Measurements from ENCODE around the gene C19orf12. TPM values are rescaled to one million over a fixed set of nuclear protein-coding genes. Genes with fewer than 3 reads are reported as not detected.

C19orf12 gene
- total RNA-seq, 1 experiment from 2014 or later: 17.5 TPM

DNA sequence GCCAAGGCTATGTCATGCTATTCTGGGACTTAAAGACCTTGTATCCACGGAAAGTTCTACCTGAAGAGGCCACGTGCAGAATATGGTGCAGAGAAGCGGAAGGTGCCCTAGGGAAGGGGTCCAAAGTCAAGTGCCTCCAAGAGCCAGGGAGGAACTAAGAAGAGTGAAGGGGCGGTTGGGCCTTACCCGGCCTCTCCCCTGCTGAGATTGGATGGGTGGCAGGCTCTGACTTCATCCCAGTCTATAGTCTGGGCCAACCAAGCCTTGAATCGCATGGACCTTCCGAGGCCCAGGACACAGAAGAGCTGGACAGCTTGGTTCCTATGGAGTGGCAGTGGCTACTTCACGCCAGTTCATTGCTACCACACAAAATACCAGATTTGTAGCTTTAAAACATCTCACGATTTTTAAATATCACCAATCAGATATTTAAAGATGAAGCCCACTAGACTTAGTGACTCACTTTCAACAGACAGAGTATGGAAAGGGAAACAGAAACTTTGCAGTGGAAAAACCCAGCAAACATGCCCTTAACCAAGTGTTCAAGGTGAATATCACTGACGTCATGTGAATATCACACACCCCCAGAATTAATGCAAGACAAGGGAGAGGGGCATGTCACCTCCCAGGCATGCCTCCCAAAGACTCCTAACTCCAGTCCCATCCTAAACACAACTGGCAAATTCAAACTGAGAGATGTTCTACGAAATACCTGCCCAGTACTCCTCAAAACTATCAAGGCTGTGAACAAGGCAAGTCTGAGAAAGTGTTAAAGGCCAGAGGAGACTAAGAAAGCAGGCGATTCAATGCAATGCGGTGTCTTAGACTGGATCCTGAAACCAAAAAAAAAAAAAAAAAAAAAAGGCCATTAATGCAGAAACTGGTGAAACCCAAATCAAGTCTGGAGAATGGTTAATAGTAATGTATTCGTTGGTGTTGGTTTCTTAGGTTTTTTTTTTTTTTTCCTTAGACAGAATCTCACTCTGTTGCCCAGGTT is 10.2 kb downstream of the C19orf12 start:
- no peak overlapping the region for H3K27ac Mint-ChIP-seq (ENCODE audit: unreplicated experiment)
- intact Hi-C loops (cut with micrococcal nuclease; ENCODE audit: unreplicated experiment): no loop called here
- no peak for DNase-seq
- peaks cover 7% of the 10 kb centered on the region for H3K36me3 Mint-ChIP-seq (ENCODE audit: insufficient read depth, unreplicated experiment)
- CTCF ChIA-PET: no interaction called here
- no peaks in the 10 kb centered on the region for H3K27me3 Mint-ChIP-seq (ENCODE audit: unreplicated experiment)
- H3K4me1 Mint-ChIP-seq (ENCODE audit: low read depth, unreplicated experiment): peaks cover 7% of the 10 kb centered on the region
- H3K4me3 Mint-ChIP-seq (ENCODE audit: low read depth, unreplicated experiment): no peak overlapping the region
- no TSS peak for BruUV-seq (replicated peaks)
- TF ChIP-seq, protein P1, sequence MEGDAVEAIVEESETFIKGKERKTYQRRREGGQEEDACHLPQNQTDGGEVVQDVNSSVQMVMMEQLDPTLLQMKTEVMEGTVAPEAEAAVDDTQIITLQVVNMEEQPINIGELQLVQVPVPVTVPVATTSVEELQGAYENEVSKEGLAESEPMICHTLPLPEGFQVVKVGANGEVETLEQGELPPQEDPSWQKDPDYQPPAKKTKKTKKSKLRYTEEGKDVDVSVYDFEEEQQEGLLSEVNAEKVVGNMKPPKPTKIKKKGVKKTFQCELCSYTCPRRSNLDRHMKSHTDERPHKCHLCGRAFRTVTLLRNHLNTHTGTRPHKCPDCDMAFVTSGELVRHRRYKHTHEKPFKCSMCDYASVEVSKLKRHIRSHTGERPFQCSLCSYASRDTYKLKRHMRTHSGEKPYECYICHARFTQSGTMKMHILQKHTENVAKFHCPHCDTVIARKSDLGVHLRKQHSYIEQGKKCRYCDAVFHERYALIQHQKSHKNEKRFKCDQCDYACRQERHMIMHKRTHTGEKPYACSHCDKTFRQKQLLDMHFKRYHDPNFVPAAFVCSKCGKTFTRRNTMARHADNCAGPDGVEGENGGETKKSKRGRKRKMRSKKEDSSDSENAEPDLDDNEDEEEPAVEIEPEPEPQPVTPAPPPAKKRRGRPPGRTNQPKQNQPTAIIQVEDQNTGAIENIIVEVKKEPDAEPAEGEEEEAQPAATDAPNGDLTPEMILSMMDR (IDR thresholded peaks at IDR 0.05; ENCODE audit: unreplicated experiment): no peak
- H3K9me3 Mint-ChIP-seq (ENCODE audit: low read depth, unreplicated experiment): no peaks in the 10 kb centered on the region

GRCh38 chr19:29702963-29703320 is 12.1 kb downstream of the C19orf12 start:
- CTCF ChIA-PET: no interaction called here
- TF ChIP-seq, protein P1 (IDR thresholded peaks at IDR 0.05; ENCODE audit: unreplicated experiment): no peak
- Mint-ChIP-seq H3K27ac (ENCODE audit: unreplicated experiment) (no peak overlapping the region), H3K4me1 (ENCODE audit: low read depth, unreplicated experiment) (no peaks in the 10 kb centered on the region), H3K9me3 (ENCODE audit: low read depth, unreplicated experiment) (no peaks in the 10 kb centered on the region), H3K27me3 (ENCODE audit: unreplicated experiment) (no peaks in the 10 kb centered on the region), H3K36me3 (ENCODE audit: insufficient read depth, unreplicated experiment) (peaks cover 10% of the 10 kb centered on the region), H3K4me3 (ENCODE audit: low read depth, unreplicated experiment) (no peak overlapping the region)
- no TSS peak for BruUV-seq (replicated peaks)
- no peak for DNase-seq
- intact Hi-C loops (cut with micrococcal nuclease; ENCODE audit: unreplicated experiment): no loop called here

DNA sequence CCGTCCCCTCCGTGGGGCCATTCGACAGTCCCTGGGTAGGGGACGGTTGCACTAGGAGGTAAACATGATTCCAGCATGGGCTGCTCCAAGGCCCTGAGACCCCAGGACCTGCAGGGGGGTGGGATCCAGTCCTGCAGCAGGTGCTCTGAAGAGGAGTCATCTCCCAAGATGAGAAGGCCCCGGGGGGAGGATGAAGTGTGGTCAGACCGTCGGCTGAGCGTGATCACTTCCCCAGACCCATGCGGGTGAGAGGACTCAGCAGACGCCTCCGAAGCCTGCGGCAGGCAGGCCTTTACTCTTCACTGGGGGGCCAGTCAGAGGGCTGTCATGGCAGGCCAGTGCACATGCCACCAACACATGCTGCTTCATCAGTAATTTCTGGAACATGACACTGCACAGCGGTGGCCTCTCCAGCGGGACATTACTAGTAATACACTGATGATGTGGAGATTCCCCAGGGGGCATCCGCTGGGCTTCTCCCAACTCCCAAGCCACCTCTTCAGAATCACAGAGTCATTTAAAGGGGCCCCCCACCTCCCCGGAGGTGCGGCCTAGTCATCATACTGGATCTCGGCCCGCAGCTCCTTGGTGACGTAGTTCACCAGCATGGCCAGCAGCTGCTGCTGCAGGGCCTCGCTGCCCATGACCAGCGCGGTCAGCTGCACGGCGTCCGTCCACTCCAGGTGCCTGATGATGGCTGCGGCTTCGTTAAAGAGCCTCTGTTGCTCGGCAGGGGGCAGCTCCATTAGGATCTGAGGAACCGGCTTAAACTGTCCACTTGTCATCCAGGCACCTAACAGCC is 12.7 kb downstream of the C19orf12 start:
- TF ChIP-seq, protein P1 (IDR thresholded peaks at IDR 0.05; ENCODE audit: unreplicated experiment): no peak
- peaks cover 11% of the 10 kb centered on the region for H3K36me3 Mint-ChIP-seq (ENCODE audit: insufficient read depth, unreplicated experiment)
- H3K4me3 Mint-ChIP-seq (ENCODE audit: low read depth, unreplicated experiment): no peak overlapping the region
- no peak for DNase-seq
- intact Hi-C loops (cut with micrococcal nuclease; ENCODE audit: unreplicated experiment): no loop called here
- H3K4me1 Mint-ChIP-seq (ENCODE audit: low read depth, unreplicated experiment): no peaks in the 10 kb centered on the region
- CTCF ChIA-PET: no interaction called here
- H3K27me3 Mint-ChIP-seq (ENCODE audit: unreplicated experiment): no peaks in the 10 kb centered on the region
- no TSS peak for BruUV-seq (replicated peaks)
- no peaks in the 10 kb centered on the region for H3K9me3 Mint-ChIP-seq (ENCODE audit: low read depth, unreplicated experiment)
- H3K27ac Mint-ChIP-seq (ENCODE audit: unreplicated experiment): no peak overlapping the region

DNA sequence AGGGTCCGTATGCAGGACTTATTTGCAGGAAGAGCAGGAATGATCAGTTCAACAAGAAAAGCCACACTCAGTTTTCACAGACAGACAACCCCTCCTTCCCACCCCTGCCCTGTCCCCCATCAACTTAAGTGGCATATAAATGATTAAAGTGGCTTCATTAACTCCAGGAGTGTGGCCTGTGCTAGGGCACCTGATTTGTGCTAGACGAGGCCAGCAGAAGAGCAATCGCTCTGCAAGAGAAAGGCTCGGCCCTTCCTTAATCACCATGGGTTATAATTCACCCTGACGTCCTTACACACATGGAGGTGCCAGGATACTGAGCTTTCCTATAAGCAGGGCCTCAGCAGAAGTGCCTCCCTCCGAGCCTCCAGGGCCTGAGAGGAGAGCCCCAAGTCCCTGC is 14.6 kb downstream of the C19orf12 start:
- Mint-ChIP-seq H3K4me1 (ENCODE audit: low read depth, unreplicated experiment) (no peaks in the 10 kb centered on the region), H3K4me3 (ENCODE audit: low read depth, unreplicated experiment) (no peak overlapping the region), H3K9me3 (ENCODE audit: low read depth, unreplicated experiment) (no peaks in the 10 kb centered on the region), H3K36me3 (ENCODE audit: insufficient read depth, unreplicated experiment) (peaks cover 11% of the 10 kb centered on the region), H3K27ac (ENCODE audit: unreplicated experiment) (no peak overlapping the region), H3K27me3 (ENCODE audit: unreplicated experiment) (no peaks in the 10 kb centered on the region)
- no peak for DNase-seq
- TF ChIP-seq, protein P1 (IDR thresholded peaks at IDR 0.05; ENCODE audit: unreplicated experiment): no peak
- CTCF ChIA-PET: interaction anchor here (0.6 kb wide), 1 partner anchor 13 kb away, joined by 10 read pairs; no protein-coding TSS in a partner anchor
- intact Hi-C loops (cut with micrococcal nuclease; ENCODE audit: unreplicated experiment): no loop called here
- no TSS peak for BruUV-seq (replicated peaks)
